HCT116 (cell line): Measurements from ENCODE around the gene UTP15.

Source experiments
- ATF3 ChIP-seq: IDR thresholded peaks from 2 replicates; pipeline ENCODE4 v1.6.1; 2012
- CTCF ChIP-seq, 3 experiments: fragments of 200-600 bp in 1 of 3; sonication (generic) in 1 of 3; IDR thresholded peaks in 2 of 3; conservative IDR thresholded peaks in 1 of 3; 2 replicates each; pipeline ENCODE4 v1.5.1; 2012 to 2017; ENCODE audit warnings: low read depth in 2 of 3, low read length in 2 of 3, antibody characterized with exemption in 1 of 3, borderline replicate concordance in 1 of 3, control low read depth in 1 of 3, mild to moderate bottlenecking in 1 of 3, mixed read lengths in 1 of 3, mixed run types in 1 of 3, moderate library complexity in 1 of 3; ENCODE audit not compliant: insufficient read depth in 1 of 3
- ELF1 ChIP-seq: IDR thresholded peaks from 2 replicates; pipeline ENCODE4 v1.6.1; 2012; ENCODE audit warnings: low read depth, borderline replicate concordance
- EZH2 ChIP-seq: fragments of 200-600 bp; sonication (generic); IDR thresholded peaks from 2 replicates; pipeline ENCODE4 v1.6.1; 2017; ENCODE audit warnings: antibody characterized with exemption, mixed run types
- EZH2phosphoT487 ChIP-seq: fragments of 200-600 bp; IDR thresholded peaks from 2 replicates; pipeline ENCODE4 v1.6.1; 2018; ENCODE audit warnings: antibody characterized with exemption, borderline replicate concordance
- POLR2A ChIP-seq: IDR thresholded peaks from 2 replicates; pipeline ENCODE4 v1.7.0; 2011; ENCODE audit warnings: borderline replicate concordance; ENCODE audit not compliant: insufficient read depth, insufficient read length; ENCODE audit errors: extremely low read depth
- POLR2AphosphoS5 ChIP-seq: IDR thresholded peaks from 2 replicates; pipeline ENCODE4 v1.6.1; 2011; ENCODE audit warnings: mild to moderate bottlenecking, low read depth, low read length, moderate library complexity
- RAD21 ChIP-seq: IDR thresholded peaks from 2 replicates; pipeline ENCODE4 v1.6.1; 2012; ENCODE audit warnings: low read depth, mild to moderate bottlenecking
- REST ChIP-seq: IDR thresholded peaks from 2 replicates; pipeline ENCODE4 v1.6.1; 2012; ENCODE audit warnings: low read depth
- SP1 ChIP-seq: IDR thresholded peaks from 2 replicates; pipeline ENCODE4 v1.6.1; 2012; ENCODE audit warnings: low read depth
- SRF ChIP-seq: IDR thresholded peaks from 2 replicates; pipeline ENCODE4 v1.6.1; 2012; ENCODE audit warnings: low read depth
- YY1 ChIP-seq: IDR thresholded peaks from 2 replicates; pipeline ENCODE4 v1.6.1; 2011; ENCODE audit warnings: low read length, low read depth, moderate library complexity, mild to moderate bottlenecking; ENCODE audit not compliant: insufficient replicate concordance; ENCODE audit errors: extremely low read depth
- ZNF274 ChIP-seq: fragments of 200-500 bp; sonication (Bioruptor generic); IDR thresholded peaks from 2 replicates; pipeline ENCODE4 v1.6.1; 2014; ENCODE audit warnings: mild to moderate bottlenecking, low read depth, low read length, inconsistent platforms

- TF ChIP-seq ATF3 (no peak), CTCF (IDR thresholded peaks at IDR 0.05 in 2 of 3, conservative IDR thresholded peaks at IDR 0.05 in 1 of 3; ENCODE audit: borderline replicate concordance in 1 of 3, insufficient read depth in 1 of 3, low read depth in 2 of 3, low read length in 2 of 3) (no peak), EZH2phosphoT487 (no peak), RAD21 (no peak), ELF1 (no peak), SRF (no peak), REST (no peak), POLR2AphosphoS5 (no peak), POLR2A (no peak), SP1 (no peak), ZNF274 (no peak), EZH2 (no peak), YY1 (no peak)
These were observed 40.7 kb downstream of the UTP15 start for GRCh38 chr5:73606206-73606753.
